Esophagus muscularis mucosa (tissue), 4 donors: ENCODE data around the gene SECTM1.

ENCODE experiments used
- EP300 ChIP-seq: sonication (generic); formaldehyde crosslinking; IDR thresholded peaks from one replicate; pipeline ENCODE4 v1.6.1; 2017; ENCODE audit warnings: antibody characterized with exemption
- POLR2A ChIP-seq: fragments of 450-650 bp; IDR thresholded peaks from one replicate; pipeline ENCODE4 v1.6.1; 2017; ENCODE audit warnings: antibody characterized with exemption, moderate library complexity, mild to moderate bottlenecking, low read depth
- TF ChIP-seq, protein P1 (sequence below), 3 experiments: fragments of 200-600 bp in 2 of 3; fragments of 450-650 bp in 1 of 3; sonication (generic) in 2 of 3; IDR thresholded peaks; one replicate each; pipeline ENCODE4 v1.5.1; 2017 to 2019; ENCODE audit warnings: antibody characterized with exemption in 3 of 3, mild to moderate bottlenecking in 2 of 3, moderate library complexity in 1 of 3

GRCh38 chr17:82272495-82273326, 60.9 kb downstream of the SECTM1 start:
- no peak for TF ChIP-seq EP300
- TF ChIP-seq POLR2A: no peak
- TF ChIP-seq, protein P1, sequence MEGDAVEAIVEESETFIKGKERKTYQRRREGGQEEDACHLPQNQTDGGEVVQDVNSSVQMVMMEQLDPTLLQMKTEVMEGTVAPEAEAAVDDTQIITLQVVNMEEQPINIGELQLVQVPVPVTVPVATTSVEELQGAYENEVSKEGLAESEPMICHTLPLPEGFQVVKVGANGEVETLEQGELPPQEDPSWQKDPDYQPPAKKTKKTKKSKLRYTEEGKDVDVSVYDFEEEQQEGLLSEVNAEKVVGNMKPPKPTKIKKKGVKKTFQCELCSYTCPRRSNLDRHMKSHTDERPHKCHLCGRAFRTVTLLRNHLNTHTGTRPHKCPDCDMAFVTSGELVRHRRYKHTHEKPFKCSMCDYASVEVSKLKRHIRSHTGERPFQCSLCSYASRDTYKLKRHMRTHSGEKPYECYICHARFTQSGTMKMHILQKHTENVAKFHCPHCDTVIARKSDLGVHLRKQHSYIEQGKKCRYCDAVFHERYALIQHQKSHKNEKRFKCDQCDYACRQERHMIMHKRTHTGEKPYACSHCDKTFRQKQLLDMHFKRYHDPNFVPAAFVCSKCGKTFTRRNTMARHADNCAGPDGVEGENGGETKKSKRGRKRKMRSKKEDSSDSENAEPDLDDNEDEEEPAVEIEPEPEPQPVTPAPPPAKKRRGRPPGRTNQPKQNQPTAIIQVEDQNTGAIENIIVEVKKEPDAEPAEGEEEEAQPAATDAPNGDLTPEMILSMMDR (IDR thresholded peaks at IDR 0.05): no peak
